HG02981 (cell line): Measurements from ENCODE around the gene POU3F1.
"Not testable (repeated sequence)": the region's sequence is repeated elsewhere in the genome, so short reads cannot be mapped to it uniquely, and the experiment has no call there.

Source experiments
- ATAC-seq: cut with Tn5 transposase; IDR thresholded peaks from one replicate; pipeline ENCODE4 v1.9.1; 2021; ENCODE audit warnings: mild to moderate bottlenecking, moderate library complexity; ENCODE audit not compliant: unreplicated experiment

Gene POU3F1

GRCh38 chr1:38050397-38051078 is 3.9 kb upstream of the POU3F1 start:
- ATAC-seq: no peak

DNA sequence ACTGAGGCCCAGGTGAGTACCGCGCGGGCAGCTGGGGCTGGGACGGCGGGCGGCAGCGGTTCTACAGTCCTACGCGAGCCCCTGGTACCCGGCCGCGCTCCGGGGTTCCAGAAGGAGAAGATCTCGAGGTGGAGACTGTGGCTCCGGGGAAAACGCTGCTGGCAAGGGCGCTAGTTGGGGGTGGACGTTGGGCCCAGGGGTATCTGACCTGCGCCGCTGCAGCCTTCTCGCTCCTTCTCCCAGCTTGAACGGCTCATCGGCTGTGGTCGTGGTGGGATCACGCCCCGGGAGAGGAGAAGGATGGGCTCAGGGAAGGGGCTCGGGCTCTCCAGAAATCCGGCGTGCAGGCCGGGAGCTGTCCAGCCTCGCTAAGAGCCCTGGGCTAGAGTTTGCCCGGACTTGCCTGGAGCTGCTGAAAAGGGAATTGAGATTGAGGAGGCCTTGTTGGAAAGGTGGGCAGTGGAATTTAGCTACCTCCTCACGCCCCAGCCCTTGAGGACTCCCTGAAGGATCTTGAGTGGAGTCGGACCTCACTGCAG is 1.1 kb upstream of the POU3F1 start:
- ATAC-seq: no peak

DNA sequence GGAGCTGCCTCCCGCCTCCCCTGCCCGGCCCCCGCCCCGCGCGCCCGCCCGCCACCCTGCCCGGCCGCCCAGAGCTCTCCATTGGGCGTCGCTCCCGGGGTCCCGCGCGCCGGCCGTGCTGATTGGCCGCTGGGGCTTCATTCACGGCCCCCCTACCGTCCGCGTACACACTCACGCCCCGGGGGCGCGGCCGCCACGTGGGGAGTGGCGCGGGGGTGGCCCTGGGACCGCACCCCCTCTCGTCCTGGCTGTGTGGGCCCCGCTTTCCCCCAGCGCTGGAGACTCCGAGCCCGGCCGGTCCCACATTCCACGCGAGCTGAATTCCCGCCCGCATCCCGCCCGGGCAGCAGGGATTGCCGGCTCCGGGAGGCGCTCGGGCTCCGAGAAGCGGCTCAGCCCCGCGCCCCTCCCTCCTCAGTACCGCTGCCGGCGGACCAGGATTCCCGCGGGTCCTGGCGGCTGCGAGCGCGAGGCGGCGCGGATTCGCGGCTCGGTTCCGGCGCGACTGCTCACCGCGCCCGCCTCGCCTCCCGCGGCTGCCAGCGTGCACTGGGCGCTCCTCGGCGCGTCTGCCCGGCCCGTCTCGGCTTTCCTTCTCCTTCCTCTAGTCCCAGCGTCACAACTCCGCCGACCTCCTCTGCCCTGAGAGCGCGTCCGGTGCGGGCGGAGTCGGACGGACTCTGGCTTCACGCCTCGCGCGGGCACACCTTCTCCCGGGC is 450 bp upstream of the POU3F1 start:
- peak; percentile 52 for ATAC-seq

- ATAC-seq: no peak
Measured at GRCh38 chr1:38045401-38046332, 926 bp downstream of the POU3F1 start.

GRCh38 chr1:38044221-38045215 is 2.1 kb downstream of the POU3F1 start:
- no peak for ATAC-seq

DNA sequence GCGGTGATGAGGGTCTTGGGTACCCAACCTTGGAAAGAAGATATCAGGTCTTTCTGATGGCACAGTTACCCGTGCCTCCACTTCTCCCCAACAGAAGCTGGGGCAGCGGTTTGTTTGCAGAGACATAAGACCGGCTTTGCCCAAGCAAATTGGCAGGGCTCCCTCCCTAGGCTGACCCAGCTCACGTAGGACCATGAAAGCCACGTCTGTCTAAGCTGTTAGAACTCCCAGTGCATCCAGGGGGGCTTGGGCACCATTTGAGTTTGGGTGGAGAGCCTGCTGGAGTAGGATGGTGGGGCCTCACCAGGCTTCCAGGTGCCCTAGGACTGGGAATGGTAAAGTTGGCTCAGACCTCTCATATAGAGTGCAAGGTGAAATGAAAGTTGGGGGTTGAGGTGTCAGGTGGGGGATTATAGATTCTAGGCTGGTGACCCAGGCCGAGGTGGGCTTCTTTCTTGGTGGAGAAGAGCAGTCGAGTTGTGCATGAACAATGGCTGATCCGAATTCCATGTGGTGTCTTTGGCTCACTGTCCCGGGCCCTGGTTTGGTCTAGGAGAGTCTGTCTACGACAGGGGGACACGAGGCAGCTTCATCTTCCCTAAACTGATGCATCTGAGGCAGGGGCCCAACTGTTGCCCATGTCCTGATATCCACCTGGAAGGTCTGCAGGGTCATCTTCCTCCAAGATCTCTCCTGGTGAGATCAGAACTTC is 3.4 kb downstream of the POU3F1 start:
- ATAC-seq: no peak

GRCh38 chr1:38041936-38042834 is 4.4 kb downstream of the POU3F1 start:
- ATAC-seq: no peak

DNA sequence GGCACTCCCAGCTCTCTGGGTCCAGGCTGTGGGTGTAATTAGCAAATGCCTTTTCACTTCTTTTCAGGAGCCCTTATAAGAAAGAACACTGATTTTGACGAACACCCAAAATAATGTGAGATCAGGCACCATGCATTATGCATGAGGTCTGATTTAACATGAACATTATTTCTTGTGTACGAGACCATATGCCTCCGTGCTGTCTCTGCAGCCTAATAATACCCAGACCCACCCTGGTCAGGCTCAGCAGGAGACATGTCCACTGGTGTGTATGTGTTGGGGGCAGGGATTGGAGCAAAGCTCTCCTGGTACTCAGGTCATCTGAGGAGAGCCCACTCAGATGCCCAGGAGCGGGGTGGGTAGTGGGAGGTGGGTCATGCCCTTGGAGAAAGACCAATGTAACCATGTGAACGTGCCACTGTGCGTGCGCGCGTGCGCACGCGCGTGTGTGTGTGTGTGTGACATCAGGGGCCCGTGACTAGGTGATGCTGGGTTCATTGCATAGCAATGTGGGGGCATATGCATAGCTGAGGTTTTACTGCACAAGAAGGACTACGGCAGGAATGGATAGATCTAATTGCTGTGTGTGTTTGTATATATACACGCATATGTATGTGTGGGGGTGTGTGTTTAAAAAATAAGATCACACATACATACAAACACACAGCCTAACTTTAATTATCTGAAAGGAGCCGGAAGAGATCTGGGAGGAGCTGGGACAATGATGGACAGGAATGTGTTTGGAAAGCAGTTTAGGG is 7.1 kb downstream of the POU3F1 start:
- no peak for ATAC-seq

DNA sequence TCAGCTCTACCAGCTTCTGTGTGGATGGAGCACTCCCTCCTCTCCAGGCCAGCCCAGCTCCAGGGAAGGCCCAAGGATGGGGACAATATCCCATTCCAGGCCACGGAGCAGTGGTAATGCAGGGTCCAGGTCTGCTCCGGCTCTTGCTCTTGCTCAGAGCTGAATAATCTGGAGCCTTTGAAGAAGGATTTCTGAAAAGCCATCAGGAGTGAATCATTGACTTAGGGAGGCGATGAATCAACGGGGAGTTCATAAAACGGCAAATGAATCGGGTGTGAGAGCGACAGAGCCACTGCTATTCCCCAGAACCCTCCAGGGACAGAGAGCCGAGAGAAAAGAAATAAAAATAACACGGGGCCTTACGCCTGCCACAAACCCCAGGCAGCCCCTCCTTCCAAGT is 7.7 kb downstream of the POU3F1 start:
- ATAC-seq: no peak

- ATAC-seq: no peak
Measured at GRCh38 chr1:38037221-38037939, 9.2 kb downstream of the POU3F1 start.

- no peak for ATAC-seq
Measured at GRCh38 chr1:38034871-38035270, 11.7 kb downstream of the POU3F1 start.

DNA sequence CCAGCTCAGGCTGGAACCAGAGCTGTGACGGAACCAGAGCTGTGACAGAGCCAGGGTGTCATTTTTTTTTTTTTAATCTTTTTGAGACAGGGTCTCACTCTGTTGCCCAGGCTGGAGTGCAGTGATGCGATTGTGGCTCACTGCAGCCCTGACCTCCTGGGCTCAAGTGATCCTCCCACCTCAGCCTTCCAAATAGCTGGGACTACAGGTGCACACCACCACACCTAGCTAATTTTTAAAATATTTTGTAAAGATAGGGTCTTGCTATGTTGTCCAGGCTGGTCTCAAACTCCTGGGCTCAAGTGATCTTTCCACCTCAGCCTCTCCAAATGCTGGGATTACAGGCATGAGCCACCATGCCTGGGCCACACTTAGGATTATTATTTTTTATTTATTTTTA is 13.6 kb downstream of the POU3F1 start:
- not testable (repeated sequence) for ATAC-seq

GRCh38 chr1:38031513-38031866 is 15.1 kb downstream of the POU3F1 start:
- ATAC-seq: no peak

DNA sequence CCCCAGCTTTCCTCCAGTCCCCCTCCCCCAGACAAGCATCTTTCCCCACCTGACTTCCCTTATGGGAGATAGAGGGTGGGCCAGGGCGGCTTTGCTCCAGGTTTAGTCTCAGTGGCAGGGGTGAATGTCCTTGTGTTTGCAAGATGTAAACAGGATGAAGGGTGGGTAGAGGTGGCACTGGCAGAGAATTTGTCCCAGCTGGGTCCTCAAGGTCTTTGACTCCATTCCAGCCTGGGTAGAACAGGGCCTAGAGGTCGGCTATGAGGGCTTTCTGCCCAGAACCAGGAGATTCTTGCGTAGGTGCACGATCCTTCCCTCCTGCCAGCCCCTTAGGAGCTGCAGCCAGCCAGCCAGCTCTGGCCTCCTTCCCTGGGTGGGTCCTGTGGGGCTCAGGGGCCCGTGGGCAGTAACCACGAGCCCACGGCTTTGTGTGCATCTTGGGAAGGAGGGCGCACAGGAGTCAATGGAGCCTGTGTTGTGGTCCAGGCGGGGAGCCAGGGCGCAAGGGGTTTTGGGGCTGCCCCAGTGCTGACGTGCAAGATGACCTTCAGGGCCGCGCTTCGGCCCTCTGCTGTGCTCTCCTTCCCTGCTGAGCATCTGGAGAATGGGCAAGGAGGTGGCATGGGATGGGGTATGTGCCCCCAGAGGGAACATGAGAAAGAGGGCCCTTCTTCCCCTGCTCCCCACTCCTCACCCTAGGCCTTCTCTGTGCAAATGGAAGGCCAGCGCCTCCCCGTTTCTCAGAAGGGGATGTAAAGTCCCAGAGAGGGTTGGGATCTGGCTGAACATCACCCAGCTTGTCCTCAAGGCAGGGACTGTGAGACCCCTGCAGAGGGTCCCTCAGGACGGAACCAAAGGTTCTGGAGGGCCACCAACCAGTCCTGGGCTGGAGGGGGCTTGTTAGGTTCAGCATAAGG is 15.7 kb downstream of the POU3F1 start:
- ATAC-seq: no peak

- ATAC-seq: peak; percentile 37
Measured at GRCh38 chr1:38029685-38030511, 16.7 kb downstream of the POU3F1 start.
